ENCODE measurements around the gene HK1.
"Not testable (repeated sequence)": the region's sequence is repeated elsewhere in the genome, so short reads cannot be mapped to it uniquely, and the experiment has no call there.

The HK1 gene

DNA sequence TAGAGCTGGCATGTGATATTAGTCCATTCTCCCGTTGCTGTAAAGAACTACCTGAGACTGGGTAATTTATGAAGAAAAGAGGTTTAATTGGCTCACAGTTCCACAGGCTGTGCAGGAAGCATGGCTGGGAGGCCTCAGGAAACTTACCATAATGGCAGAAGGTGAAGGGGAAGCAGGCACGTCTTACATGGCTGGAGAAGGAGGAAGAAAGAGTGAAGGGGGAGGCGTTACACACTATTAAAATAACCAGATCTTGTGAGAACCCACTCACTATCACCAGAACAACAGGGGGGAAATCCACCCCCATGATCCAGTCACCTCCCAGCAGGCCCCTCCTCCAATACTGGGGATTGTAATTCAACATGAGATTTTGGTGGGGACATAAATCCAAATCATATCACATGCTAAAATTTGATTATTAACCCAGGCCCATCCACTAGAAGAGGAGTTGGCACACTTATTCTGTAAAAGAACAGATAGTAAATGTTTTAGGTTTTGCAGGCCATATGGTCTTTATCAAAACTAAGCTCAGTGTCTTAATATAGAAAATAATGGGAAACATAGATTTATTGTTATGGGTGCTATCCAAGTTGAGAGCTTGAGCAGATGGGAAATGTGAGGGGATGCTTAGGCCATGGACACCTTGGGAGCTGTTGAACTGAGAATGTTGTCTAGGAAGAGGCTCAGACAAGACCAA, 18.6 kb upstream of the HK1 start:
- no peak for DNase-seq

DNA sequence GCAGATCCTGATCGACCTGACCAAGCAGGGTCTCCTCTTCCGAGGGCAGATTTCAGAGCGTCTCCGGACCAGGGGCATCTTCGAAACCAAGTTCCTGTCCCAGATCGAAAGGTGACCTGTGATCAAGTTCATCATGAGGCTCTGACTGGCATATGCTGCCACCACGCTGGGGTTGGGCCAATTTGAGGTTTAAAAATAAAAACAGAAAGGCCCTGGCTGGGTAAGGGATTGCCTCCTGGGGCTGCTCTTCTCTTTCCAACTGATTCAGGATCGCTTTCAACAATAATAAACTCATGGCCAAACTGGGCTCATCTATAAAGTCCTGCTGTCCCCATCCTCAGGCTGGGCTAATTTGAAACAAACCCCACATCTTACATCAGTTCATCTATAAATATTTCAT, 17.1 kb upstream of the HK1 start:
- DNase-seq, result no peak

DNA sequence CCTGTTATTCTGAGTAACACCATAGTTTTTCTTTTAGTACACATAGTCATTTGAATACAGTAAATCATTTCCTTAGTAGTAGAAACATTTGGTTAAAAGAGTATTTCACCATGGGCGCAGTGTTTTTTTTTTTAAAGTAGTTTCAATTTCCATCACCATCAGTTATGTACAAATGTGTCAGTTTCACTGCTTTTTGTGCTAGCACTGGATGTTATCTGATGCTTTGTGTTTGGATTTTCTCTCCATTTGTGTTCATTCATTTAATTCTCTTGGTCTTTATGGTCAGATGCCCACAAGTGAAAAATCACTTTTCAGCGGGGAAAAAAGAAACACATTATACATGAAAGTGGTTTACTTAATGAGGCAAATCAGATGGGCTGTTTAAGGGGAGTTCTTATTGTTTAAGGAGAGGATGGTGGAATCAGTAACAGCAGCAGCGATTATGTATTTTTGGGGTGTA, 16.0 kb upstream of the HK1 start:
- no peak for DNase-seq

DNA sequence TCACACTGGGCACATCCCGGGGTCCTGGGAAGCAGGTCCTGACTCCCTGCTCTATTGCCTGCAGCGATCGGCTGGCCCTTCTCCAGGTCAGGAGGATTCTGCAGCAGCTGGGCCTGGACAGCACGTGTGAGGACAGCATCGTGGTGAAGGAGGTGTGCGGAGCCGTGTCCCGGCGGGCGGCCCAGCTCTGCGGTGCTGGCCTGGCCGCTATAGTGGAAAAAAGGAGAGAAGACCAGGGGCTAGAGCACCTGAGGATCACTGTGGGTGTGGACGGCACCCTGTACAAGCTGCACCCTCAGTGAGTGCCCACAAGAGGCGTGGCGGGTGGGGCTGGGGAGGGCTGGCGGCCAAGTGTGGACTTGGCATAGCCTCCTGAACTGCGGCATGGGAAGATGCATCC, 12.8 kb upstream of the HK1 start:
- DNase-seq, result no peak

DNA sequence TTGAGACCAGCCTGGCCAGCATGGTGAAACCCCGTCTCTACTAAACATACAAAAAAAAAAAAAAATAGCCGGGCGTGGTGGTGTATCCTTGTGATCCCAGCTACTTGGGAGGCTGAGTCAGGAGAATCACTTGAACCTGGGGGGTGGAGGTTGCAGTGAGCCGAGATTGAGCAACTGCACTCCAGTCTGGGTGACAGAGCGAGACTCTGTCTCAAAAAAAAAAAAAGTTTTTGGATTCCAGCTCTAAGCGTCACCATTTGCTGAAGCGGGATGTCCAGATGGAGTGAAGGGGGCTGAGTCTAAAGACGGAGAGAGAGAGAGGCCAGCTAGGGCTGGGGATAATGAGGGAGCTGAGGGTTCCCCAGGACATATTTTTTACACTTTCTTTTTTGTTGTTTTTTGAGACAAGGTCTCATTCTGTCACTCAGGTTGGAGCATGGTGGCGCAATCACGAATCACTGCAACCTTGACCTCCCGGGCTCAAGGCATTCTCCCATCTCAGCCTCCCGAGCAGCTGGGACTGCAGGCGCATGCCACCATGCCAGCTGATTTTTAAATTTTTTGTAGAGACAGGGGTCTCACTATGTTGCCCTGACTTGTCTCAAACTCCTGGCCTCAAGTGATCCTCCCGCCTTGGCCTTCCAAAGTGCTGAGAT, 9.4 kb upstream of the HK1 start:
- no peak for DNase-seq

DNA sequence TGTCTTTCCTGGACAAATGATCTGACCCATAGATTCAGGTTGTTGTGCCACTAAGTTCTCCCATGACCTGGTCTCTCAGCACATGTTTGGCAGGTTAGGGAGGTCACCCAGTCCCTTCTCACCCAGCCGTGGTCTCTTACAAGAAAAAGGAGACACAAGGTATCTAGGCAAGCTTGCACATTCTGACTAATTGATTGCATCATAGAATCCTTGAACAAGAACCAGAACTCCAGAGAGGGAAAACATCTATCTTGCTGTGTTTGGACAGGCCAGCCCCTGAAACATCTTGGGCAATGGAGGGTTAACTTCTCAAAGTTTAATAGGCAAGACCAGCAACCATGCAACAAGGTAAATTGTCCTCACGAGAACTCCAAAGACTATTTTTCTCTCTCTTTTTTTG, 8.5 kb upstream of the HK1 start:
- no peak for DNase-seq

DNA sequence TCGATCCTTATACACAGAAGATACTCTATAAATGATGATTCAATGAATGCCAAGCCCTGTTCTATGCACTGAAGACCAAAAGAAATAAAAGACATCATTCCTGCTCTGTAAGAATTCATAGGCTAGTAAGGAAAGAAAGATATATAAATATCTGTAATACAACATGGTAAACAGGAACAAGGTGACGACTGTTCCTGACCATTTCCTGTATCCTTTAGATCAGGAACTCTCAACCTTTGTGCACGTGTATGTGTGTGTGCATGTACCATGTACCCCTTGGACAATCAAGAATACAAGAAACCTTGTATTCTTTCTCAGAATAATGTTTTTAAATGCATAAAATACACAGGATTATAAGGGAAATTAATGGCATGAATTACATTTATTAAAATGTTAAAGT, 7.3 kb upstream of the HK1 start:
- DNase-seq, result no peak

DNA sequence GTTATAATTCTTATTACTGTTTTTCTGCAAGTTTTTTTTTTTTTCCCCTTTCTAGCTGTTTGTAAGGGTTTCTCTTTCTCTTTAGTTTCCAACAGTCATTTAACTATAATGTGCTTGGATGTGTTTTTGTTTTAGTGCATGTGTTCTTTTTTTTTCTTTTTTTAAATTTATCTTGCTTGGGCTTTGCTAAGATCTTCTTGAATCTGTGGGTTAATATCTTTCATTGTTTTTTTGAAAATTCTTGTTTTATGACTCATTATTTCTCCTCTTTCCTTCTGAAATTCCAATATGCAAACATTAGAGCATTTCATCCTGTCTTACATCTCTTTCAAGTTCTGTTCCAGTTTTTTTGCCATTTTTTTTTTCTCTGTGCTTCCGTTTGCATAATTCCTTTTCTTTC, 5.7 kb upstream of the HK1 start:
- DNase-seq, result no peak

DNA sequence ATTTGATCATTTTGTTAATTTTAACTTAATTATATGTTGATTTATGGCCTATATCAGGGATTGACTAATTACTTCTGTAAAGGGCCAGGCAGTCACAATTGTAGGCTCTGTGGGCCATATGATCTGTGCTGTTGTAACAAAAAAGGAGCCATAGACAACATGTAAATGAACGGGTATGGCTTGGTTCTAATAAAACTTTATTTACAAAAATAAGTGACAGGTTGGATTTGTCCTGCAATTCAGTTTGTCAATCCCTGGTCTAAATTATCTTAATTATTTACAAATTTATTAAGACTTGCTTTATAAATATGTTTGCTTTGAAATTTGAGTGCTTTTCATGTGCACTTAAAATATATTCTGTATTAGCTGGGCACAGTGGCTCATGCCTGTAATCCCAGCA, 2.9 kb upstream of the HK1 start:
- no peak for DNase-seq

DNA sequence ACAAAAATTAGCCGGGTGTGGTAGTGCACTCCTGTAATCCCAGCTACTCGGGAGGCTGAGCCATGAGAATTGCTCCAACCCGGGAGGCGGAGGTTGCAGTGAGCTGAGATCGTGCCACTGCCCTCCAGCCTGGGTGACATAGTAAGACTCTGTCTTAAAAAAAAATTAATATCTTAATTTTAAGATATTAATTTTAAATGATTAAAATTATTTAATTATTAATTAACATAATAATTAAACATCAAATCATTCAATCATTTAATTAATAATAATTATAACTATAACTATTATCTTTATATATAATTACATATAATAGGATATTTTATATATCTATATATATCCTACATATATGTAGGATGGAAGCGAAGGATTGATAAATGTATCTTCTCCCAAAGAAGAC, 1.8 kb upstream of the HK1 start:
- DNase-seq, result no peak

DNA sequence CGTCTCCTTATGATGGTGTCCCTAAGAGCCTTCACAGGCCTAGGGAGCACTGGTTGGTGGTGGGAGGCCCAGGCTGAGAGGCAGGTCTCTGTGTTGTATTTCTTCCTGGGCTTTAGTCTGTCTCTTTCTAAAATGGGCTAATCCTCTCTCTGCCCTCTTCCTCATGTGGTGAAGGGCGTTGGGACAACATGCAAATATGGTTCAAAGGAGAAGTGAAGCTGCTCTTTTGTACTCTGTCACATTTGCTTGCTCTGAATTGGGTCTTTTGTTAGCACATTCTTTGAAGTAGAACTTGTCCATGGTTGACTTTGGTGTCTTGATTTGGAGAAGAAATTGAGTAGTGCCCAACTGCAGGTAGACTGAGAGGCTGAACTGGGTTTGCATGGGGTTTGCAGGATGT, 814 bp downstream of the HK1 start:
- no peak for DNase-seq

DNA sequence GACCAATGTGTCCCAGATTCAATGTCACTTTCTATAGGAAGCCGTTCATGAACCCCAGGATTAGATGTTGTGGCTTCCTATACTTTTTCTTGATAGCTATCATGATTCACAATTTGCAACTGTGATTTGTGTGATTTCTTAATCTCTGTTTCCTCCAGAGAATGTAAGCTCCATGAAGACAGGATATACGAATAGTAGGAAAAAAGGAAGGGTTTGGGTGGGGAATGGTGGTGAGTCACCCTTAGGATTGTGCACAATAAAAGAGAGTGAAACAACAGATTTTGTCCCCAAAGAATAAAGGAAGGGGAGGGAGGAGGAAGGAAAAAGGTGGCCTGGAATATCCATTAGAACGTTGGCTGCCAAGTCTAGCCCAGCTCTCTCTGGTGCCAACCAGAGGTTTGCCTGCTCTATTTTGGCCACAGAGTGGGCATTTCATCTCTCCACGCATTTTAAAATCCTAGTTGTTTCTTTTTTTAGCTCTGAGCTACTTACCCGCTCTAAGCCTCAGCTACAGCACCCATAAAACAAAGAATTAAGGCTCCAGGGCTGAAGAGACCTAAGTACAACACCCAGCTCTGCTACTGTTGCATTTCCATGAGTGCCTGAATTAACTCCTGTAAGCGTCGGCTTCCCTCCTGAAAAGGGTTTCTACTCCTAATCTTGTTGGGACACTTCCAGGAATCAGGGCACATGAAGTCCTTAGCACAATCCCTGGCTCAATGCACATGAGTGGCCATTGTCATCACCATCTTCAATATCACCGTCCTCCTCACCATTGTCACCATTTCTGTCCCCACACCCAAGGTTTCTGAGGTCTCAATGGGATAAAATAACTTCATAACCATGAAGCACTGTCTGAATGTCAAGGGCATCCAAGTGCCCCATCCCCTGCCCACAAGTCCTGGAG, 3.5 kb downstream of the HK1 start:
- no peak for DNase-seq

DNA sequence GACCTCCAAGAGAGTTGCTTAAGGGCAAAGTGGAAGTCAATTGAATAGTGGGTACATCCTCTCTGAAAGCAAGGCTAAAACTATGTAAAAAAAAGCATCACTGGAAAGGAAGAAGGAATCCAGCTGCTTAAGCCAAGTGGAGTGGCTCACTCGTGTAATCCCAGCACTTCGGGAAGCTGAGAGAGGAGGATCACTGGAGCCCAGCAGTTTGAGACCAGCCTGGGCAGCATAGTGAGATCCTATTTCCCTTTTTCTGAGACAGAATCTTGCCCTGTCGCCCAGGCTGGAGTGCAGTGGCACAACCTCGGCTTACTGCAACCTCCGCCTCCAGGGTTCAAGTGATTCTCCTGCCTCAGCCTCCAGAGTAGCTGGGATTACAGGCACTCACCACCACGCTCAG, 6.1 kb downstream of the HK1 start:
- DNase-seq, result not testable (repeated sequence)

DNA sequence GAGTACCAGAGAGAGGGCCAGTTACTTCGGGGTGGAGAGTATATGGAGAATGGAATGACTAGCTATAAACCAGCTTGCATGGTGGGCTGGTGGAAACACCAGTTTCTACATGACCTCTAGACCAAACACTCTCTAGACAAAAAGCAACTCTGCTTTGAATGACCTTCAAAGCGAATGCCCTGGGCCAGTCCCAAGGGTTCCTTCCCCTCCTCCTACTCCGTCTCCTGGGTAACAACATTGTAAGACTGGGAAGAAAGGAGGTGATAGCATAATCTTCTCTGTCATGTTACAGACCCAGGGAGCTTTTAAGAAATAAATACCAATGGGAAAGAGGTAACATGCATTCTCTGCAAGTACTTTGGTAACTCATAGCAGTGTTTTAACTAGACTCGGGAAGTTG, 7.4 kb downstream of the HK1 start:
- no peak for DNase-seq

DNA sequence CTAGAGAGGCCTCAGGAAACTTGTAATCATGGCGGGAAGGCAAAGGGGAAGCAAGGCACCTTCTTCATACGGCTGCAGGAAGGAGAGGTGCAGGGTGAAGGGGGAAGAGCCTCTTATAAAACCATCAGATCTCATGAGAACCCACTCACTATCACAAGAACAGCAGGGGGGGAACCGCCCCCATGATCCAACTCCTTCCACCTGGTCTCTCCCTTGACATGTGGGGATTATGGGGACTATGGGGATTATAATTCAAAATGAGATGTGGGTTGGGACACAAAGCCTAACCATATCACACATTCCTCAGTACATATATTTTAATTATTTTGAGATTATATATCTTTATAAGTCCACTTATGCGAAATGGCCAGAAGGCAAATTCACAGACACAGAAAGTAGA, 8.9 kb downstream of the HK1 start:
- DNase-seq, result no peak

DNA sequence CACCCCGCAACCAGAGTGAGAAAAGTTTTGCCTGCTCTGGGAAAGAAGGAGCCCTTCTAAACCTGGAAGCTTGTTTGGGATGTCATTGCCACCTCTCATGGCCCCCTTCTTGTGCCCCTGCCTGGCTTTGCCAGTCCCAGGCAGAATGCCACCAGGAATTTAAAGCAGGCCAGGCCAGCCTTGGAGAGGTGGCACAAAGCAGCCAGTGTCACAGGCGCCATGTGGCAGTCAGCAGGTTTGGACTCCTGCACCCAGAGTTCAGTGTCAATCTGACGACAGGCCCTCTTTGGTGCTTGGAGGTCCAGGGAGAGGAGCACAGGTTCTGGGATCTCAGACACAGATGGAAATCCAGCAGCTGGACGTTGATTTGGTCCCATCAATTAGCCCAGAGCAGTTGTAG, 12.7 kb downstream of the HK1 start:
- DNase-seq, result no peak

DNA sequence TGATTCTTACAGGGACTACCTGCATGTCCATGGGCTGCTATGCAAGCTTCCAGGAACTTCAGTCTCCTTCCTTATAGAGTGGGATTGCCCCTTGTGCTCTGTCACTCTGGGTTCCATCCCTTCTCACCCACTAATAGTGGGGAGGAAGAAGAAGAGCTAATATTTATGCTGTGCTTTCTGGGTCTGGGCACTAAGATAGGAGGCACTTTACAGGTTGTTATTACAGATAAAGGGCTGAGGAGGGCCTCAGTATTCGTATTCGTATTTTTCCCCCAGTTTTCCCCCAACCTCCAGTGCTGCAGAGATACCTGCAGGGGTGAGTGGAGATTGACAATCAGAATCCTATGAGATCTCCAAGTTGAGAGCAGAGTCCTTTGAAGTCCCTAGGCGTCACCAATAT, 14.2 kb downstream of the HK1 start:
- DNase-seq, result no peak

DNA sequence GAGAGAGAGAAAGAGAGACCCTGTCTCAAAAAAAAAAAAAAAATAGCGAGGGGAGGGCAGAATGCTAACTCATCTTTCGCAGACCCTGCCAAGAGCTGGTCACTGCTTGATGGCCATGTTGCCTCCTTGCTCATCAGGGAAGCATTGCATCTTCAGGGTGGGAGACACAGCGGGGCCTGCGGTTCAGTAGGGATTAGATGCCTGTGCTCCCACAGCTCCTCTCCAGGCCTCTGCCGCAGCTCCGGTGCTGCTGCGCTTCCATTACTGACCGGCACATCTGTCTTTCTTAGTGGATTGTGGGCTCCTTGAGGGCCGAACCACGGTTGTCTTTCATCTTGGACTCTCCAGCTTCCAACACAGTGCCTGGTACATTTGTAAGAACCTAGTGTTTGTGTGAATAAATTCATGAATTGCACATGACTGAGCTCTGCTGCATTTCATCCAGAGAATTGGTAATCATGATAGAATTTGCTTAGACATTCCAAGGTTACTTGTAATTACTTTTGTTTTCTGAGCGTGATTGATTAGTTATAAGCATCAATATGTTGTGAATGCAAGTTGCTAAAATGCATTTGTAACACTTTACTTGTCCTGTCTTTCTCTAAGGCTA, 16.8 kb downstream of the HK1 start:
- no peak for DNase-seq

DNA sequence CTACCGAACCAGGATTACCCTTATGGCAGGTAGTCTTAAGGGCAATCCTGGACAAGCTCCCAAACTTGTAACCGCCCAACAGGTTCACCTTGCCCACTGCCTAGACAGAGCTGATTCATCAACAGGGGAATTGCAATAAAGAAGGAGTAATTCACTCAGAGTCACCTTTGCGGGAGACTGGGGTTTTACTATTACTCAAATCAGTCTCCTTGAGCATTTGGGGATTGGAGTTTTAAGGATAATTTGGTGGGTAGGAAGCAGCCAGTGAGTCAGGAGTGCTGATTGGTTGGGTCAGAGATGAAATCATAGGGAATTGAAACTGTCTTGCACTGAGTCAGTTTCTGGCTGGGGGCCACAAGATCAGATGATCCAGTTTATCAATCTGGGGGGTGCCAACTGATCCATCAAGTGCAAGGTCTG, 25.3 kb downstream of the HK1 start:
- no peak for DNase-seq

DNA sequence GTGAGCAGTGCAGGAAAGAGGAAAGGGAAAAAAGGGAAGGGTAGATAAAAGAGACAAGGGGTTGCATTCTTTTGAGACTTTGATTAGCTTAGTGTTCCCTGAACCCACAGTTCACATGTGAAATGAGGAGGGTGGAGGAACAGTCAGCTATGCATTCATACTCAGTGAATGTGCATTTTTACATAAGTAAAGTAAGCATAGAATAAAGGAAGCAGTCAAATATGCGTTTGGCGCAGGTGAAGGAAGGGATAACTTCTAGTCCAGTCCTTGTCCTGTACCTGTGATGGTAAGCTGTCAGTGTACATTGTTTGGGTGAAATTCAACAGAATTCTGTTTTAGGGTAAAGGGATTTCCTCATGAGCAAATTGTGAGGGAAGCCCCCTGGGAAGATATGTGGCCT, 28.1 kb downstream of the HK1 start:
- no peak for DNase-seq

DNA sequence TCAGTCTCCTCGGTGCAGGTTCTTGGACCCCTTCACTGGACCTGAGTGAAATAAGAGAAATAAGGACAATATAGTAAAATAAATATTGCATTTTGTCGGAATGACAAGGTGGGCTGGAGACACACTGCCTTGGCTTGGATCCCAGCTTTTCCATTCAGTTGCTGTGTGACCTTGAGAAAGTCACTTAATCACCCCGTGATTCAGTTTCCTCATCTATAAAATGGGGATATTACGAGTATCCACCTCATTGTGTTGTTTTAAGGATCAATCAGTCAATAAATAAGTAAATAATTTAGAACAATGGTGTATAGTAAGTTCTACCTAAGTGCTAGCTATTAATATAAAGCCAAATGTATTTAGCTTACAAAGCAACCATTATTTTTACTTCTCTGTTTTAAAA, 29.1 kb downstream of the HK1 start:
- DNase-seq, result no peak

DNA sequence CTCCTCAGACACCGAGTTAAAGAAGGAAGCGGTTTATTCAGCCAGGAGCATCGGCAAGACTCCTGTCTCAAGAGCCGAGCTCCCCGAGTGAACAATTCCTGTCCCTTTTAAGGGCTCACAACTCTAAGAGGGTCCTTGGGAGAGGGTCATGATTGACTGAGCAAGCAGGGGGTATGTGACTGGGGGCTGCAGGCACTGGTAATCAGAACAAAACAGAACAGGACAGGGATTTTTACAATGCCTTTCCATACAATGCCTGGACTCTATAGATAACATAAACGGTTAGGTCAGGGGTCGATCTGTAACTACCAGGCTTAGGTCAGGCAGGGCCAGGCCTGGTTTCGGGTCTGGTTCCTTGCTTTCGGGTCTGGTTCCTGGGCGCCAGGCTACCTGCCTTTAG, 30.0 kb downstream of the HK1 start:
- not testable (repeated sequence) for DNase-seq

DNA sequence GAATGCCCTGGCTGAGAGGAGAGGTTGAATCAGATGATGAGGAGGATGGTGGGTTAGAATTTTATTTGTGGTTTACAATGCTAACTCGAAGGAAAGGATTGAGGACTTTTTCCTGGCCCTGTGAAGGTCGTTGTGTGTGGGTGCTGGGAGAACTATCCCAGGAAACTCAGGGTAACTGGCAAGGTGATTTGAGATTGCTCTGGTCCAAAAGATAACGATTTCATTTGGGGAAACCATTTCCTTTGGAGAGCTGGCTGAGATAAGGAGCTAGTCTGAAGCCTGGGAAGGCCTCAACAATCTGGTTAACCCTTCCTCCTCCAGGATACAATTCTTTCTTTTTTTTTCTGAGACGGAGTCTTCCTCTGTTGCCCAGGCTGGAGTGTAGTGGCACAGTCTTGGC, 33.0 kb downstream of the HK1 start:
- no peak for DNase-seq

DNA sequence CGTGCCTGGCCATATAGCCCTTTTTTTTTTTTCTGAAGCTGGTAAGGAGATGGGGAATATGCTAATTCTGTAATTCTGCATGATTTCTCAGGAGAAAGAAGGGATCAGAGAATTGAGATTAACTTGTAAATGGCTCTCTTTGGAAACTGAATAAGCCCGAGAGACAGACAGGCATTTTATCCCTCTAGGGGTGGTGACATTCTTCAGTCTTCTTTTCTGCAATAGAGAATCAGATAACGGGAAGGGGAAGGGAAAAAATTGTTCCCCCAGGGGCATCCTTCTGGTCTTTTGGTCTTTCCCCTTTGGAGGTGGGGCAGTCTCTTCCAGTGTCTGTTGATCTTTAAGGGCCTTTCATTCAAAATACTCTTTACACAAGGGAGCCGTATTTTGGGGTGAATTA, 34.2 kb downstream of the HK1 start:
- DNase-seq, result no peak
